K562 (cell line): ENCODE measurements around the gene FXYD1. TPM values are rescaled to one million over a fixed set of nuclear protein-coding genes. Genes with fewer than 3 reads are reported as not detected.
A peak's percentile ranks its signal among the peaks of the same experiment; 100 is the strongest.

Experiments used
- ARID4B ChIP-seq: sonication (generic); formaldehyde crosslinking; IDR thresholded peaks from 2 replicates; pipeline ENCODE4 v1.8.0; 2022; ENCODE audit warnings: mild to moderate bottlenecking, missing genetic modification reagents
- CBX1 ChIP-seq: sonication (generic); IDR thresholded peaks from 2 replicates; pipeline ENCODE4 v1.6.1; 2016; ENCODE audit warnings: antibody characterized with exemption, low read depth, mild to moderate bottlenecking
- EGR1 ChIP-seq: fragments of 450-650 bp; conservative IDR thresholded peaks from 2 replicates; pipeline ENCODE4 v1.6.1; 2017; ENCODE audit warnings: mild to moderate bottlenecking
- ELF2 ChIP-seq: fragments of 250-450 bp; sonication (Bioruptor Pico); IDR thresholded peaks from 2 replicates; pipeline ENCODE4 v1.5.0; 2021; ENCODE audit warnings: mild to moderate bottlenecking
- HNRNPK ChIP-seq: fragments of 200-400 bp; formaldehyde crosslinking; IDR thresholded peaks from one replicate; pipeline ENCODE4 v1.6.1; 2018; ENCODE audit warnings: mild to moderate bottlenecking, low read depth, low read length; ENCODE audit not compliant: poor library complexity, severe bottlenecking
- KDM5B ChIP-seq: fragments of 200-600 bp; sonication (generic); IDR thresholded peaks from 2 replicates; pipeline ENCODE4 v1.6.1; 2012; ENCODE audit warnings: low read depth, mild to moderate bottlenecking, moderate library complexity, low read length, control low read depth, inconsistent platforms; ENCODE audit not compliant: insufficient replicate concordance
- LCOR ChIP-seq: sonication (generic); formaldehyde crosslinking; IDR thresholded peaks from 2 replicates; pipeline ENCODE4 v1.8.0; 2022; ENCODE audit warnings: mild to moderate bottlenecking, missing genetic modification reagents
- PHF21A ChIP-seq: fragments of 450-650 bp; IDR thresholded peaks from 2 replicates; pipeline ENCODE4 v1.6.1; 2017; ENCODE audit warnings: low read depth, borderline replicate concordance
- POLR2A ChIP-seq: fragments of 450-650 bp; conservative IDR thresholded peaks from 2 replicates; pipeline ENCODE4 v1.6.1; 2016
- RNF2 ChIP-seq: sonication (generic); IDR thresholded peaks from 2 replicates; pipeline ENCODE4 v1.6.1; 2016
- SAP30 ChIP-seq: fragments of 200-600 bp; sonication (generic); IDR thresholded peaks from 2 replicates; pipeline ENCODE4 v1.6.1; 2012; ENCODE audit warnings: borderline replicate concordance, low read depth, mild to moderate bottlenecking, moderate library complexity, low read length, control low read depth, inconsistent platforms; ENCODE audit not compliant: insufficient read depth, poor library complexity, severe bottlenecking
- SNIP1 ChIP-seq: fragments of 450-650 bp; IDR thresholded peaks from 2 replicates; pipeline ENCODE4 v1.7.1; 2017; ENCODE audit warnings: low read depth, mild to moderate bottlenecking
- SOX6 ChIP-seq: fragments of 450-650 bp; IDR thresholded peaks from 2 replicates; pipeline ENCODE4 v1.6.1; 2014; ENCODE audit warnings: mild to moderate bottlenecking
- THRB ChIP-seq: fragments of 450-650 bp; formaldehyde crosslinking; conservative IDR thresholded peaks from 2 replicates; pipeline ENCODE4 v1.4.0; 2022; ENCODE audit warnings: mild to moderate bottlenecking, missing genetic modification characterization
- YY1 ChIP-seq, 3 experiments: IDR thresholded peaks; 2 replicates each; pipeline ENCODE4 v1.6.1; 2011; ENCODE audit warnings: low read length in 2 of 3, mild to moderate bottlenecking in 2 of 3, moderate library complexity in 2 of 3, borderline replicate concordance in 1 of 3, control low read depth in 1 of 3, low read depth in 1 of 3; ENCODE audit not compliant: insufficient read depth in 3 of 3, insufficient replicate concordance in 2 of 3, control insufficient read depth in 1 of 3, insufficient read length in 1 of 3; ENCODE audit errors: extremely low read depth in 1 of 3
- ZNF639 ChIP-seq, 2 experiments: fragments of 200-800 bp in 1 of 2; sonication (Bioruptor generic) in 1 of 2; sonication (generic) in 1 of 2; formaldehyde crosslinking in 1 of 2; IDR thresholded peaks in 1 of 2; conservative IDR thresholded peaks in 1 of 2; 2 replicates each; pipeline versions ENCODE4 v1.5.0 to v1.6.1; 2016 to 2020; ENCODE audit warnings: missing compliant biosample characterization in 1 of 2, missing genetic modification characterization in 1 of 2, missing genetic modification reagents in 1 of 2
- polyA plus RNA-seq, 8 experiments: library from polyadenylated mRNA; depleted of rRNA in 4 of 8; stranded (reverse) in 5 of 8; unstranded in 3 of 8; fragments of >200 nt; fragmentation: Nextera tagmentation in 2 of 8; fragmentation: Illumina TruSeq in 1 of 8; extraction: Ambion mirVana in 2 of 8; extraction: Trizol in 1 of 8; gene quantifications; 2 replicates each; pipeline versions ENCODE4 v1.2.1 to v1.2.3, GENCODE V29; 2011 to 2014; ENCODE audit warnings: inconsistent platforms in 1 of 8, missing spikeins in 1 of 8
- total RNA-seq, 7 experiments: library from RNA; depleted of rRNA in 6 of 7; stranded (reverse); fragments of >200 nt in 6 of 7; fragmentation: Illumina TruSeq in 2 of 7; extraction: Trizol in 2 of 7; gene quantifications; 2 replicates each; pipeline versions ENCODE4 v1.2.1 to v1.2.3, GENCODE V29; 2011 to 2021; ENCODE audit warnings: low replicate concordance in 1 of 7

FXYD1 gene
- total and polyA plus RNA-seq, 9 of the 15 experiments (the other 6 are each of a cell fraction or from before 2014, with no cell fraction given) = 0.40 to 3.2 (median 1.8) TPM; not detected in 3

- TF ChIP-seq ZNF639 (CRISPR knock-in tag; conservative IDR thresholded peaks at IDR 0.05 in 1 of 2, IDR thresholded peaks at IDR 0.05 in 1 of 2) (no peak), ELF2 (0 out of 2 replicates have a peak, but pooled peaks have one; percentile 35), CBX1 (peak; percentile 80), RNF2 (0 out of 2 replicates have a peak, but pooled peaks have one; percentile 50), SNIP1 (no peak), SOX6 (peak; percentile 57; the same call in 1 of the 2 replicates), SAP30 (peak; percentile 23), POLR2A (peak; percentile 94), KDM5B (peak; percentile 80), HNRNPK (no peak), PHF21A (peak; percentile 81; the same call in 1 of the 2 replicates), YY1 (IDR thresholded peaks at IDR 0.05; ENCODE audit: borderline replicate concordance in 1 of 3, control insufficient read depth in 1 of 3, extremely low read depth in 1 of 3, insufficient read depth in 3 of 3, insufficient read length in 1 of 3, insufficient replicate concordance in 2 of 3, low read depth in 1 of 3, low read length in 2 of 3) (peak in 2 of 3 experiments; percentile 3 to 56), THRB (CRISPR knock-in tag) (peak; percentile 84; the same call in 1 of the 2 replicates), EGR1 (peak; percentile 69; the same call in 1 of the 2 replicates), ARID4B (CRISPR knock-in tag) (0 out of 2 replicates have a peak, but pooled peaks have one; percentile 24), LCOR (CRISPR knock-in tag) (no peak)
Observed at GRCh38 chr19:35154525-35155406, 16.1 kb downstream of the FXYD1 start, which contains the start of gene FXYD5 (continued).
